Measurements from ENCODE around the gene PRPF6.
"Not testable (repeated sequence)": the region's sequence is repeated elsewhere in the genome, so short reads cannot be mapped to it uniquely, and the experiment has no call there.

PRPF6 gene

GRCh38 chr20:63982937-63983336, 2.0 kb downstream of the PRPF6 start:
- Histone ChIP-seq H3K9ac (ENCODE audit: low read depth, low read length) (no peak overlapping the region), H3K4me3 (ENCODE audit: low read length) (no peak overlapping the region), H3K27me3 (ENCODE audit: insufficient read depth, low read length) (peaks cover 13% of the 10 kb centered on the region), H3K36me3 (ENCODE audit: insufficient read depth, low read depth, low read length) (peaks cover 44% of the 10 kb centered on the region), H3K9me3 (ENCODE audit: insufficient read depth, low read depth, low read length) (no peaks in the 10 kb centered on the region), H3K27ac (ENCODE audit: low read length) (no peak overlapping the region), H3K4me1 (ENCODE audit: insufficient read depth, low read length) (peaks cover 9% of the 10 kb centered on the region)

GRCh38 chr20:64000906-64001305, 20.0 kb downstream of the PRPF6 start:
- H3K4me3 ChIP-seq (ENCODE audit: low read length), result no peak overlapping the region
- no peaks in the 10 kb centered on the region for H3K27me3 ChIP-seq (ENCODE audit: insufficient read depth, low read length)
- no peaks in the 10 kb centered on the region for H3K9me3 ChIP-seq (ENCODE audit: insufficient read depth, low read depth, low read length)
- H3K36me3 ChIP-seq (ENCODE audit: insufficient read depth, low read depth, low read length), result peaks cover 85% of the 10 kb centered on the region
- no peak overlapping the region for H3K9ac ChIP-seq (ENCODE audit: low read depth, low read length)
- no peak overlapping the region for H3K27ac ChIP-seq (ENCODE audit: low read length)
- H3K4me1 ChIP-seq (ENCODE audit: insufficient read depth, low read length), result no peaks in the 10 kb centered on the region

- no peak overlapping the region for H3K27ac ChIP-seq (ENCODE audit: low read length)
- peaks cover 84% of the 10 kb centered on the region for H3K36me3 ChIP-seq (ENCODE audit: insufficient read depth, low read depth, low read length)
- H3K9ac ChIP-seq (ENCODE audit: low read depth, low read length), result no peak overlapping the region
- no peaks in the 10 kb centered on the region for H3K9me3 ChIP-seq (ENCODE audit: insufficient read depth, low read depth, low read length)
- H3K4me3 ChIP-seq (ENCODE audit: low read length), result no peak overlapping the region
- H3K27me3 ChIP-seq (ENCODE audit: insufficient read depth, low read length), result no peaks in the 10 kb centered on the region
- H3K4me1 ChIP-seq (ENCODE audit: insufficient read depth, low read length), result no peaks in the 10 kb centered on the region
These were observed 20.7 kb downstream of the PRPF6 start for GRCh38 chr20:64001607-64002011.

GRCh38 chr20:64003960-64004725, 23.2 kb downstream of the PRPF6 start:
- Histone ChIP-seq H3K36me3 (ENCODE audit: insufficient read depth, low read depth, low read length) (peaks cover 86% of the 10 kb centered on the region), H3K9me3 (ENCODE audit: insufficient read depth, low read depth, low read length) (no peaks in the 10 kb centered on the region), H3K27me3 (ENCODE audit: insufficient read depth, low read length) (no peaks in the 10 kb centered on the region), H3K4me1 (ENCODE audit: insufficient read depth, low read length) (no peaks in the 10 kb centered on the region), H3K9ac (ENCODE audit: low read depth, low read length) (no peak overlapping the region), H3K27ac (ENCODE audit: low read length) (no peak overlapping the region), H3K4me3 (ENCODE audit: low read length) (no peak overlapping the region)

- H3K9ac ChIP-seq (ENCODE audit: low read depth, low read length), result no peak overlapping the region
- H3K4me3 ChIP-seq (ENCODE audit: low read length), result no peak overlapping the region
- H3K27me3 ChIP-seq (ENCODE audit: insufficient read depth, low read length), result no peaks in the 10 kb centered on the region
- peaks cover 83% of the 10 kb centered on the region for H3K36me3 ChIP-seq (ENCODE audit: insufficient read depth, low read depth, low read length)
- no peaks in the 10 kb centered on the region for H3K9me3 ChIP-seq (ENCODE audit: insufficient read depth, low read depth, low read length)
- no peaks in the 10 kb centered on the region for H3K4me1 ChIP-seq (ENCODE audit: insufficient read depth, low read length)
- H3K27ac ChIP-seq (ENCODE audit: low read length), result no peak overlapping the region
These were observed 24.5 kb downstream of the PRPF6 start for GRCh38 chr20:64005394-64005793.

- Histone ChIP-seq H3K27ac (ENCODE audit: low read length) (no peak overlapping the region), H3K9me3 (ENCODE audit: insufficient read depth, low read depth, low read length) (no peaks in the 10 kb centered on the region), H3K9ac (ENCODE audit: low read depth, low read length) (no peak overlapping the region), H3K4me1 (ENCODE audit: insufficient read depth, low read length) (no peaks in the 10 kb centered on the region), H3K27me3 (ENCODE audit: insufficient read depth, low read length) (no peaks in the 10 kb centered on the region), H3K4me3 (ENCODE audit: low read length) (no peak overlapping the region), H3K36me3 (ENCODE audit: insufficient read depth, low read depth, low read length) (peaks cover 83% of the 10 kb centered on the region)
These were observed 25.6 kb downstream of the PRPF6 start for GRCh38 chr20:64006490-64006889.

- no peaks in the 10 kb centered on the region for H3K9me3 ChIP-seq (ENCODE audit: insufficient read depth, low read depth, low read length)
- no peaks in the 10 kb centered on the region for H3K27me3 ChIP-seq (ENCODE audit: insufficient read depth, low read length)
- H3K4me1 ChIP-seq (ENCODE audit: insufficient read depth, low read length), result no peaks in the 10 kb centered on the region
- H3K9ac ChIP-seq (ENCODE audit: low read depth, low read length), result no peak overlapping the region
- no peak overlapping the region for H3K27ac ChIP-seq (ENCODE audit: low read length)
- peaks cover 80% of the 10 kb centered on the region for H3K36me3 ChIP-seq (ENCODE audit: insufficient read depth, low read depth, low read length)
- H3K4me3 ChIP-seq (ENCODE audit: low read length), result no peak overlapping the region
These were observed 26.0 kb downstream of the PRPF6 start for GRCh38 chr20:64006902-64007301.

- H3K9ac ChIP-seq (ENCODE audit: low read depth, low read length), result no peak overlapping the region
- H3K36me3 ChIP-seq (ENCODE audit: insufficient read depth, low read depth, low read length), result peaks cover 79% of the 10 kb centered on the region
- H3K4me1 ChIP-seq (ENCODE audit: insufficient read depth, low read length), result no peaks in the 10 kb centered on the region
- no peaks in the 10 kb centered on the region for H3K27me3 ChIP-seq (ENCODE audit: insufficient read depth, low read length)
- H3K4me3 ChIP-seq (ENCODE audit: low read length), result no peak overlapping the region
- H3K27ac ChIP-seq (ENCODE audit: low read length), result no peak overlapping the region
- H3K9me3 ChIP-seq (ENCODE audit: insufficient read depth, low read depth, low read length), result no peaks in the 10 kb centered on the region
These were observed 29.0 kb downstream of the PRPF6 start for GRCh38 chr20:64009811-64010387.

GRCh38 chr20:64010711-64011237, 29.8 kb downstream of the PRPF6 start:
- H3K9me3 ChIP-seq (ENCODE audit: insufficient read depth, low read depth, low read length), result no peaks in the 10 kb centered on the region
- no peak overlapping the region for H3K4me3 ChIP-seq (ENCODE audit: low read length)
- H3K27ac ChIP-seq (ENCODE audit: low read length), result no peak overlapping the region
- no peaks in the 10 kb centered on the region for H3K27me3 ChIP-seq (ENCODE audit: insufficient read depth, low read length)
- H3K4me1 ChIP-seq (ENCODE audit: insufficient read depth, low read length), result no peaks in the 10 kb centered on the region
- no peak overlapping the region for H3K9ac ChIP-seq (ENCODE audit: low read depth, low read length)
- peaks cover 79% of the 10 kb centered on the region for H3K36me3 ChIP-seq (ENCODE audit: insufficient read depth, low read depth, low read length)

- no peak overlapping the region for H3K4me3 ChIP-seq (ENCODE audit: low read length)
- H3K27ac ChIP-seq (ENCODE audit: low read length), result no peak overlapping the region
- H3K4me1 ChIP-seq (ENCODE audit: insufficient read depth, low read length), result no peaks in the 10 kb centered on the region
- no peaks in the 10 kb centered on the region for H3K27me3 ChIP-seq (ENCODE audit: insufficient read depth, low read length)
- no peaks in the 10 kb centered on the region for H3K9me3 ChIP-seq (ENCODE audit: insufficient read depth, low read depth, low read length)
- no peak overlapping the region for H3K9ac ChIP-seq (ENCODE audit: low read depth, low read length)
- H3K36me3 ChIP-seq (ENCODE audit: insufficient read depth, low read depth, low read length), result peaks cover 77% of the 10 kb centered on the region
These were observed 30.4 kb downstream of the PRPF6 start for GRCh38 chr20:64011366-64011779.

GRCh38 chr20:64012385-64013154, 31.6 kb downstream of the PRPF6 start:
- not testable (repeated sequence) for H3K9ac ChIP-seq (ENCODE audit: low read depth, low read length); H3K9me3 ChIP-seq (ENCODE audit: insufficient read depth, low read depth, low read length); H3K27me3 ChIP-seq (ENCODE audit: insufficient read depth, low read length); H3K4me3 ChIP-seq (ENCODE audit: low read length); H3K27ac ChIP-seq (ENCODE audit: low read length); H3K4me1 ChIP-seq (ENCODE audit: insufficient read depth, low read length)
- H3K36me3 ChIP-seq (ENCODE audit: insufficient read depth, low read depth, low read length), result peaks cover 74% of the 10 kb centered on the region
